VCaP (cell line): ENCODE results near the gene HPX.

ENCODE experiments used
- H3K27ac ChIP-seq: fragments of 450-650 bp; 2 replicates; pipeline ENCODE4 v1.5.1; 2017
- TF ChIP-seq, protein P1 (sequence below): fragments of 450-650 bp; conservative IDR thresholded peaks from 2 replicates; pipeline ENCODE4 v1.5.1; 2017; ENCODE audit warnings: mild to moderate bottlenecking, moderate library complexity

Gene HPX

DNA sequence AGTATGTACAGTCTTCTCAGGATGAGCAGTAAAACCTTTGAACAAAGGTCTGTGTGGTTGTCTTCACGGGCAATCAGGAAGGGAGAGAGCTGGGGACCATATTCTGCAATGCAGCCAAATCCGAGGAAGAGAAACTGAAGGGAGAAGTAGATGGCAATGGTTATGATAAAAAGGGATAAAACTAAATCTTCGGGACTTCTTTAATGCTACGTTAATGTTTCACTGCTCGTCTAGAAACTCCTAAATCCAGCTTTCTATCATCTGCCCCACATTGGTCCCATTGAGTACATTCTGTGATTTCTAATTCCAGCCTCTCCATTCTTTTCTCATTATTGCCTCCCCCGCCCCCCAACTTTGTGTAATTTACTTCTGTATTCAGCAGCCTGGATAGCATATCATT is 42.2 kb upstream of the HPX start:
- TF ChIP-seq, protein P1, sequence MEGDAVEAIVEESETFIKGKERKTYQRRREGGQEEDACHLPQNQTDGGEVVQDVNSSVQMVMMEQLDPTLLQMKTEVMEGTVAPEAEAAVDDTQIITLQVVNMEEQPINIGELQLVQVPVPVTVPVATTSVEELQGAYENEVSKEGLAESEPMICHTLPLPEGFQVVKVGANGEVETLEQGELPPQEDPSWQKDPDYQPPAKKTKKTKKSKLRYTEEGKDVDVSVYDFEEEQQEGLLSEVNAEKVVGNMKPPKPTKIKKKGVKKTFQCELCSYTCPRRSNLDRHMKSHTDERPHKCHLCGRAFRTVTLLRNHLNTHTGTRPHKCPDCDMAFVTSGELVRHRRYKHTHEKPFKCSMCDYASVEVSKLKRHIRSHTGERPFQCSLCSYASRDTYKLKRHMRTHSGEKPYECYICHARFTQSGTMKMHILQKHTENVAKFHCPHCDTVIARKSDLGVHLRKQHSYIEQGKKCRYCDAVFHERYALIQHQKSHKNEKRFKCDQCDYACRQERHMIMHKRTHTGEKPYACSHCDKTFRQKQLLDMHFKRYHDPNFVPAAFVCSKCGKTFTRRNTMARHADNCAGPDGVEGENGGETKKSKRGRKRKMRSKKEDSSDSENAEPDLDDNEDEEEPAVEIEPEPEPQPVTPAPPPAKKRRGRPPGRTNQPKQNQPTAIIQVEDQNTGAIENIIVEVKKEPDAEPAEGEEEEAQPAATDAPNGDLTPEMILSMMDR: no peak
- no peak overlapping the region for H3K27ac ChIP-seq

- peak overlapping the region; percentile 80; the same call in 1 of the 2 replicates for H3K27ac ChIP-seq
- TF ChIP-seq, protein P1: no peak
Observed at GRCh38 chr11:6482441-6482840, 41.7 kb upstream of the HPX start.

- H3K27ac ChIP-seq: peak overlapping the region; percentile 80
- TF ChIP-seq, protein P1: no peak
Observed at GRCh38 chr11:6481924-6482275, 41.1 kb upstream of the HPX start.

DNA sequence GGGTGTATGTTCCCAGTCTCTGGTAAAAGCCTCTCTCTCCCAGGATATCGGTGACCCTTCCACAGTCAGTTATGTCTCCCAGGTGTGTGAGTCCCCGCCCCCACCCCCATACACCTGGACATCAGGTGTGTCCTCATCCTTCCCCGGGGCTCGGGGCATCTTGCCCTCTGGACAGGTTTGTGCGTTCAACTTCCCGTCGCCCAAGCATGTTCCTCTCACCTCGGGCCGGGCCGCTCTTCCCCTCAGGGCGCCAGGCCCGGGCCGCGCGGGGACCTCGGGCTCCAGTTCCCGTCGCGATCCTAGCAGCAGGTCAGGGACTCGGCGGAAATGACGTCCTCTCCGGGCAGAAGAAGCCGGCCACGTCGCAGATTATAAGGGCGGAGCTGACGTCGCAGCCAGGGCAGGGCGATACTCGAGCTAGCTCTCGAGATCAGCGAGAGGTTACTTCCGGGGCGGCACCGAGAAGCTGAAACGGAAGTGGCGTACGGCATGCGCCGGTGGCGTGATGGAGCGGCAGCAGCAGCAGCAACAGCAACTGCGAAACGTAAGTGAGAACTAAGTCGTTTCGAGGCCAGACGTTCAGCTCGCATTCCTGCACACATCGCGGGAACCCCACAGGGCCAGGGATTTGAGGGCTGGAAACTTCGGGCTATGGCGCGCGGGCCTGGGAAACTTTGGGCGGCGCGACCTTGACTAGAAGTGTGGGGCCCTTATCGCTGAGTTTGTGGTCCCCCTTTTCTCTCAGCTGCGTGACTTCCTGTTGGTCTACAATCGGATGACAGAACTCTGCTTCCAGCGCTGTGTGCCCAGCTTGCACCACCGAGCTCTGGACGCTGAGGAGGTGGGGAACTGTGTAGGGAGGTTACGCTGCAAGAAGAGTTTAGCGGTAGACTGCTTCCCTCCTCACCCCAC is 40.5 kb upstream of the HPX start, which contains the start of the genes ARFIP2 and TIMM10B:
ARFIP2 (minus strand) TSS at position 320 of the 912 bp plus-strand sequence. CDS start 910 bp downstream, outside the sequence.
TIMM10B (plus strand) TSS at position 490 of the 912 bp plus-strand sequence; CDS start at position 506, 16 bp downstream.
- H3K27ac ChIP-seq: peak within 1 kb of the TSS; percentile 80
- TF ChIP-seq, protein P1: no peak

DNA sequence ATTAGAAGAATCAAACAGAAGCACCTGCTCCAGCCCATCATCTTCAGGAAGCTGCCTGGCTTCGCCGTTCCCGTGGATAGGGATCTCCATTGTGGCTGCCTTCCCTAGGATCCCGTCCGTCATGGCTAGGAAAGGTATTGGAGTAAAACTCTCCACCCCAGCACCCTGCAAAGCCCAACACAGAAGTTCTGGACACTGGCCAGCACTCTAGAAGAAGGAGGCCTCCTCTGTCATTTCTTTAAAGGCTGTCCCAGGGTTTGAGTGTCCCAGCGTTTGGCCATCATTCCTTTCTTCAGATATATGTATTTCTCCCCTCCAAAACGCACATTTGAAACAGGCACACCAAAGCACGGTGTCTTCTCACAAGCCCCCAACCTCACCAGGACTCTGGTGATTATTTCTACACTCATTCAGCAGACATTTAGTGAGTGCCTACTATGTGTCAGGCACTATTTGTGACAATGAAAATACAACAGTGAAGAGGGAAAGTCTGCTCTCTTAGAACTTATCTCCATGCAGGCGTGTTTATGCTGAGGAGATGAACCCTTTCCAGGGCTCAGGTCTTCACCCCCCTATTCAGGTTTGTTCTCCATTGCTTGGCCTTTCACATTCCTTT is 39.6 kb upstream of the HPX start:
- TF ChIP-seq, protein P1: no peak
- H3K27ac ChIP-seq: peak overlapping the region; percentile 80

DNA sequence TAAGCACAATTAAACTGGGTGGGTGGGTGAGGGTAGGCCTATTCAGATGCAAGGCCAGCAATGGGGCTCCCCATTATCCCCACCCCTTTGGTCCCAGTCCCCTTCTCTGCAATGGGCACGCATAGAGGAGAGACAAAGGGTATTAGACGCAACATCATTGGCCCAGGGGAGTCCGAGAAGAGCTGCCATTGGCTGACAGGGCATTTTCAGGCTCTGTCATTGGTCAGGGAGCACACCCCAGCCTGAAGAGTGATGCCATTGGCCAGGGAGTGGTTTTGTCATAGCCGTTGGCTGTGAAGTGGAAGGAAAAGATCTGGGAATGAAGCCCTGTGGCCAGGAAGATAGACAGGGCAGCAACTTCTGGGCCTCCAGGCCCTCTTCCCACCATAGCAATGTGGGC is 35.8 kb upstream of the HPX start:
- TF ChIP-seq, protein P1: no peak
- H3K27ac ChIP-seq: peak overlapping the region; percentile 100; the same call in 1 of the 2 replicates

DNA sequence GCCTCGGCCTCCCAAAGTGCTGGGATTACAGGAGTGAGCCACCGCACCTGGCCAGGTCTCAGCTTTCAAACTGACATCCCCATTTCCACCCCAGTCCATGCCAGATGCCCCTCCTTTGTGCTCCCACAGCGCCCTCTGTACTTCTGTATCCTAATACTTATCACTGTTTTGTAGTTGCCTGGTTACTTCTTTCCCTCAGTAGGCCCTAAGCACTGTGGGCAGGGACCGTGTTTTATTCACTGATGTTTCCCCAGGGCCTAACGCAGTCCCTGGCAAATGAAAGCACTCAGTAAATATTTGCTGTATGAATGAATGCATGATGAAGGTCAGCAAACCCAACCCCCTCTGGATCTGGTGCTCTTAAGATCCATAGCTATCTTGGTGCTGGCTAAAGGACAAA is 35.1 kb upstream of the HPX start:
- peak overlapping the region; percentile 100 for H3K27ac ChIP-seq
- TF ChIP-seq, protein P1: no peak
